WTC11 (cell line): ENCODE data around the gene ANXA2. TPM values are rescaled to one million over a fixed set of nuclear protein-coding genes. Genes with fewer than 3 reads are reported as not detected.
"Not testable (repeated sequence)": the region's sequence is repeated elsewhere in the genome, so short reads cannot be mapped to it uniquely, and the experiment has no call there.

Experiments used
- ATAC-seq: fragments of 200-7000 bp; cut with Tn5 transposase; 2 replicates; pipeline ENCODE4 v1.10.0; 2021; ENCODE audit warnings: mild to moderate bottlenecking, moderate library complexity
- CTCF ChIA-PET: fragments of 300-600 bp; sonication (Branson Sonifier 250); formaldehyde crosslinking; loops from one replicate; lab custom pipeline; 2021; ENCODE audit warnings: antibody characterized with exemption; lab: Charles Lee
- POLR2A ChIA-PET: fragments of 350-600 bp; sonication (Branson Sonifier 250); formaldehyde crosslinking; loops from one replicate; lab custom pipeline; 2021; ENCODE audit warnings: antibody characterized with exemption; lab: Charles Lee
- DNase-seq: peaks from one replicate; pipeline ENCODE4 v3.0.0; 2021; ENCODE audit warnings: low spot score
- H3K27ac Mint-ChIP-seq: 2 replicates; pipeline ENCODE4 v1.8.0; 2021; ENCODE audit warnings: mixed read lengths
- H3K27me3 Mint-ChIP-seq: 2 replicates; pipeline ENCODE4 v1.8.0; 2021; ENCODE audit warnings: low read depth, mild to moderate bottlenecking, moderate library complexity, mixed read lengths
- H3K36me3 Mint-ChIP-seq: 2 replicates; pipeline ENCODE4 v1.8.0; 2021; ENCODE audit warnings: mixed read lengths
- H3K4me1 Mint-ChIP-seq: 2 replicates; pipeline ENCODE4 v1.8.0; 2022; ENCODE audit warnings: mixed read lengths
- H3K4me3 Mint-ChIP-seq: 2 replicates; pipeline ENCODE4 v1.8.0; 2021; ENCODE audit warnings: mild to moderate bottlenecking, moderate library complexity, mixed read lengths
- H3K9me3 Mint-ChIP-seq: 2 replicates; pipeline ENCODE4 v1.8.0; 2021; ENCODE audit warnings: mixed read lengths
- EMX1 ChIP-seq: fragments of 250-450 bp; sonication (Bioruptor Pico); IDR thresholded peaks from 2 replicates; pipeline ENCODE4 v1.8.0; 2021; ENCODE audit warnings: mild to moderate bottlenecking
- GABPB1 ChIP-seq: sonication (generic); formaldehyde crosslinking; IDR thresholded peaks from 2 replicates; pipeline ENCODE4 v1.8.1; 2023; ENCODE audit warnings: mild to moderate bottlenecking, missing genetic modification reagents
- MXD4 ChIP-seq: fragments of 250-450 bp; sonication (Bioruptor Pico); IDR thresholded peaks from 2 replicates; pipeline ENCODE4 v1.8.0; 2021; ENCODE audit warnings: mild to moderate bottlenecking, moderate library complexity, borderline replicate concordance
- NFATC4 ChIP-seq: fragments of 250-450 bp; sonication (Bioruptor Pico); IDR thresholded peaks from 2 replicates; pipeline ENCODE4 v1.9.0; 2021; ENCODE audit warnings: mild to moderate bottlenecking
- SOX15 ChIP-seq: fragments of 250-450 bp; sonication (Bioruptor Pico); IDR thresholded peaks from 2 replicates; pipeline ENCODE4 v1.9.0; 2021; ENCODE audit warnings: mild to moderate bottlenecking
- SP1 ChIP-seq: sonication (generic); formaldehyde crosslinking; conservative IDR thresholded peaks from 2 replicates; pipeline ENCODE4 v1.8.1; 2022; ENCODE audit warnings: missing genetic modification reagents
- TEAD1 ChIP-seq: sonication (generic); formaldehyde crosslinking; IDR thresholded peaks from 2 replicates; pipeline ENCODE4 v1.8.0; 2022; ENCODE audit warnings: mild to moderate bottlenecking, missing genetic modification reagents
- TP53 ChIP-seq: sonication (generic); formaldehyde crosslinking; IDR thresholded peaks from 2 replicates; pipeline ENCODE4 v1.8.1; 2023; ENCODE audit warnings: mild to moderate bottlenecking, missing genetic modification reagents
- ZNF317 ChIP-seq: sonication (generic); formaldehyde crosslinking; IDR thresholded peaks from 2 replicates; pipeline ENCODE4 v1.8.1; 2023; ENCODE audit warnings: low read depth, mild to moderate bottlenecking, moderate library complexity, missing genetic modification reagents, borderline replicate concordance
- total RNA-seq: library from RNA; stranded (reverse); gene quantifications from 3 replicates; pipeline ENCODE4 v1.2.3, GENCODE V29; 2021
- TF ChIP-seq, protein P1 (sequence below): sonication (generic); formaldehyde crosslinking; IDR thresholded peaks from 2 replicates; pipeline ENCODE4 v1.8.1; 2022; ENCODE audit warnings: low read depth, mild to moderate bottlenecking, moderate library complexity, missing genetic modification reagents, borderline replicate concordance
- TF ChIP-seq, protein P2 (sequence below): sonication (generic); formaldehyde crosslinking; conservative IDR thresholded peaks from 2 replicates; pipeline ENCODE4 v1.8.1; 2022; ENCODE audit warnings: mild to moderate bottlenecking, missing genetic modification reagents
- TF ChIP-seq, protein P3 (sequence below): sonication (generic); formaldehyde crosslinking; conservative IDR thresholded peaks from 2 replicates; pipeline ENCODE4 v1.8.1; 2023; ENCODE audit warnings: mild to moderate bottlenecking, low read depth, missing genetic modification reagents, moderate library complexity
- TF ChIP-seq, protein P4 (sequence below): sonication (generic); formaldehyde crosslinking; IDR thresholded peaks from 2 replicates; pipeline ENCODE4 v1.8.0; 2023; ENCODE audit warnings: missing genetic modification reagents, mild to moderate bottlenecking, borderline replicate concordance

ANXA2 gene
- total RNA-seq, 1 experiment from 2014 or later = 152 TPM

DNA sequence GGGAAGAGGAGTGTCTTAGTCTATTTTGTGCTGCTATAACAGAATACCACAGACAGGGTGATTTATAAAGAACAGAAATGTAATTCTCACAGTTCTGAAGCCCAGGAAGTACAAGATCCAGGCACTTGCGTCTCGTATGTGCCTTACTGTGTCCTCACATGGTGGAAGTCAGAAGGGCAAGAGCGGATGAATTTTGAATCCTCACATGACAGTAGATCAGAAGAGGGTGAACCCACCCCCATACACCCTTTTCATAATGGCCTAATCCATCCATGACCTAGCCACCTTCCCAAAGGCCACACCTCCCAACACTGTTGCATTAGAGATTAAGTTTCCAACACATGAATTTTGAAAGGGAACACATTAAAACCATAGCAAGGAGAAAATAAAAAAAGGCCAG lies 18.7 kb upstream of the ANXA2 start:
- POLR2A ChIA-PET = no interaction called here
- no peak for DNase-seq
- no peak overlapping the region for H3K4me3 Mint-ChIP-seq
- H3K27me3 Mint-ChIP-seq = no peaks in the 10 kb centered on the region
- H3K9me3 Mint-ChIP-seq = no peaks in the 10 kb centered on the region
- H3K27ac Mint-ChIP-seq = no peak overlapping the region
- TF ChIP-seq, protein P1, sequence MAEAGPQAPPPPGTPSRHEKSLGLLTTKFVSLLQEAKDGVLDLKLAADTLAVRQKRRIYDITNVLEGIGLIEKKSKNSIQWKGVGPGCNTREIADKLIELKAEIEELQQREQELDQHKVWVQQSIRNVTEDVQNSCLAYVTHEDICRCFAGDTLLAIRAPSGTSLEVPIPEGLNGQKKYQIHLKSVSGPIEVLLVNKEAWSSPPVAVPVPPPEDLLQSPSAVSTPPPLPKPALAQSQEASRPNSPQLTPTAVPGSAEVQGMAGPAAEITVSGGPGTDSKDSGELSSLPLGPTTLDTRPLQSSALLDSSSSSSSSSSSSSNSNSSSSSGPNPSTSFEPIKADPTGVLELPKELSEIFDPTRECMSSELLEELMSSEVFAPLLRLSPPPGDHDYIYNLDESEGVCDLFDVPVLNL (CRISPR knock-in tag) = no peak
- no peak for TF ChIP-seq NFATC4 (CRISPR knock-in tag)
- TF ChIP-seq, all 79 proteins: peak for 0
- no peaks in the 10 kb centered on the region for H3K36me3 Mint-ChIP-seq
- H3K4me1 Mint-ChIP-seq = peaks cover 7% of the 10 kb centered on the region
- ATAC-seq = no peak
- CTCF ChIA-PET = no interaction called here

DNA sequence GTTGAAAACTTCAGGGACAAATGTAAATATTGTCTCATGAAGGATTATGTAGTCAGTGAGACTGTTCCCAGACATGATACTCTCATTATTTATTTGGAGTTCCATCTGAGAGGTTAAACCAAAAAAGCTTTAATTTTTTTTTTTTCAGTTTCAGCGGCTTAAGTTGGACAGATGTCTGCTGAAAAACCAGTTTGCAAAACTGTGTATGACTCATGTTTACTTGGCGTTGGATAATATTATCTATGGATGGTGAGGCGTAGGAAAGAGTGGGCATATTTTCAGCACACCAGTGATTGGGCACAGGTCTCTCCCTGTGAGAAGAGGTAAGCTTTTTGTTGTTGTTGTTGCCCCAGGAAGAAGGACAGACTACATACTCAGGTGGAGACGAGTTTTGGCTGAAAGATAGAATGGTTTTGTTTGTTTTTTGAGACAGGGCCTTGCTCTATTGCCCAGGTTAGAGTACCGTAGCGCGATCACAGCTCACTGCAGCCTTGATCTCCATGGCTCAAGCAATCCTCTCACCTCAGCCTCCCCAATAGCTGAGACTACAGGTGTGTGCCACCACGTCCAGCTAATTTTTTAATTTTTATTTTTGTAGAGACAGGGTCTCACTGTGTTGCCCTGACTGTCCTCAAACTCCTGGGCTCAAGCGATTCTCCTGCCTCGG lies 16.4 kb upstream of the ANXA2 start:
- no peak overlapping the region for H3K27ac Mint-ChIP-seq
- no peaks in the 10 kb centered on the region for H3K36me3 Mint-ChIP-seq
- no peaks in the 10 kb centered on the region for H3K27me3 Mint-ChIP-seq
- no peak overlapping the region for H3K4me3 Mint-ChIP-seq
- CTCF ChIA-PET = no interaction called here
- TF ChIP-seq, protein P2, sequence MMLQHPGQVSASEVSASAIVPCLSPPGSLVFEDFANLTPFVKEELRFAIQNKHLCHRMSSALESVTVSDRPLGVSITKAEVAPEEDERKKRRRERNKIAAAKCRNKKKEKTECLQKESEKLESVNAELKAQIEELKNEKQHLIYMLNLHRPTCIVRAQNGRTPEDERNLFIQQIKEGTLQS (CRISPR knock-in tag) = no peak
- TF ChIP-seq ZNF317 (CRISPR knock-in tag) = 0 out of 2 replicates have a peak, but pooled peaks have one; percentile 40
- TF ChIP-seq, all 79 proteins: peak for 1
- POLR2A ChIA-PET = no interaction called here
- Mint-ChIP-seq H3K4me1 (peaks cover 7% of the 10 kb centered on the region), H3K9me3 (no peaks in the 10 kb centered on the region)
- DNase-seq (no peak), ATAC-seq (no peak)

DNA sequence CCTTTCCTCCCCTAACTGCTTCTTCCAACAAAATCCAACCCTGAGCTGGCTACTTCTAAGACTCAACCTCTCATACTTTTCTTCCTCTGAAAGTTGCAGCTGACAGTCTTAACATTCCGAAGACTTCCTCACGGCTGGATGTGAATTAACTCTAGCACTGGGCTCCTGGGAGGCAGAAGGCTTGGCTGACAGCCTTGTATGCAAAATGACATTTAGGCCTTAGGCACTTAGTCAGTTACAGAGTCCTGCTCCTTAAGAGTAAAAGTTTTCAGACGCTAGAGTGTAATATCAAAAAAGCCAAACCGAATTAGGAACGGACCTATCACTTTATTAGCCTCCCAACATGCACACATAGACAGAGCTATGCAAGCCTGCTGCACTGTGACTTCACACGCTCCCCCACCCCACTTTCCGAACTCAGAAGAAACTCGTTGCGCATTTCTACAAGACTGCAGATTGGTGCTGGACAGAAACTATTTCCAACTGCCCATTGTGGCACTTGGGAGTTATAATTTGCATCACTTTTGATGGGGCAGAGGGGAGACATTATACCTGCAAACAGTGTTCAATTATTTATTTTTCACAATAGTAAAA lies 15.5 kb upstream of the ANXA2 start:
- Mint-ChIP-seq H3K27me3 (no peaks in the 10 kb centered on the region), H3K4me3 (no peak overlapping the region), H3K4me1 (peaks cover 7% of the 10 kb centered on the region), H3K27ac (0 out of 2 replicates have a peak overlapping the region, but pooled peaks have one; percentile 11), H3K9me3 (no peaks in the 10 kb centered on the region), H3K36me3 (no peaks in the 10 kb centered on the region)
- ATAC-seq (peak; percentile 34; the same call in 1 of the 2 replicates), DNase-seq (no peak)
- ChIA-PET POLR2A (no interaction called here), CTCF (interaction anchor here (0.9 kb wide), 1 partner anchor 12 kb away, joined by 3 read pairs; no protein-coding TSS in a partner anchor)
- TF ChIP-seq TP53 (CRISPR knock-in tag) (no peak), TEAD1 (CRISPR knock-in tag) (no peak)

DNA sequence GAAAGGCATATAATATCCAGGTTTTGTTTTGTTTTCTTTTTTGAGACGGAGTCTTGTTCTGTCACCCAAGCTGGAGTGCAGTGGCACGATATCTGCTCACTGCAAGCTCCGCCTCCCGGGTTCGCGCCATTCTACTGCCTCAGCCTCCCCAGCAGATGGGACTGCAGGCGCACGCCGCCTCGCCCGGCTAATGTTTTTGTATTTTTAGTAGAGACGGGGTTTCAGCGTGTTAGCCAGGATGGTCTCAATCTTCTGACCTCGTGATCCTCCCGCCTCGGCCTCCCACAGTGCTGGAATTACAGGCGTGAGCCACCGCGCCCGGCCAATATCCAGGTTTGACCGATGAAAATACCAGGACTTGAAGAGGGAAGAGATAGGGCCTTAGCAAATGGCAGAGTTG lies 15.0 kb upstream of the ANXA2 start:
- CTCF ChIA-PET = interaction anchor here (0.9 kb wide), 1 partner anchor 12 kb away, joined by 3 read pairs; no protein-coding TSS in a partner anchor
- H3K4me1 Mint-ChIP-seq, H3K9me3 Mint-ChIP-seq, H3K36me3 Mint-ChIP-seq, DNase-seq, H3K27me3 Mint-ChIP-seq, ATAC-seq, H3K4me3 Mint-ChIP-seq, H3K27ac Mint-ChIP-seq, POLR2A ChIA-PET: not testable (repeated sequence)

DNA sequence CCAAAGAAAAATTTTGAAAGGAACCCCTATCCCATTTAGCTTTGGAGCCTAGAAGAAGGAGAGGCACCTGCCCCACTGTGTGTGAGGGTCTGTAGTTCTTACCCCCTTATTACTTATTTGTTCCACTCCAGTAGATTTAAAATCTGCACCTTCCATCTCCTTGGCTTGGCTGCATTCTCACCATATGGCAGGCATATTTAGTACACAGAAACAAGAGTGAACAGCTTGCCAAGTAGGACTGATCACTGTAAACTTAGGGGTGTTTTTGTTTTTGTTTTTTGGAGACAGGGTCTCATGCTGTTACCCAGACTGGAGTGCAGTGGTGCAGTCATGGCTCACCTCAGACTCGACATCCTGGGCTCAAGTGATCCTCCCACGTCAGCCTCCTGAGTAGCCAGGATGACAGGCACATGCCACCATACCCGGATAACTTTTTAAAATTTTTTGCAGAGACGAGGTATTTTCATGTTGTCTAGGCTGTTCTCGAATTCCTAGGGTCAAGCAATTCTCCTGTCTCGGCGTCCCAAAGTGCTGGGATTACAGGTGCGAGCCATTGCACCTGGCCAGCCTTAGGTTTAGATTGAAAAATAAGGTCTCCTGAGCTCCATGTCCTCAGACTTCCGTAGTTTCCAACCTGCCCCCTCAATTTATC lies 14.1 kb upstream of the ANXA2 start:
- ChIA-PET CTCF (no interaction called here), POLR2A (interaction anchor here (1.1 kb wide), 1 partner anchor 14 kb away, joined by 3 read pairs; the partner anchor contains the start of gene ANXA2)
- peaks cover 7% of the 10 kb centered on the region for H3K4me1 Mint-ChIP-seq
- H3K36me3 Mint-ChIP-seq = no peaks in the 10 kb centered on the region
- H3K4me3 Mint-ChIP-seq = no peak overlapping the region
- DNase-seq (no peak), ATAC-seq (no peak)
- H3K27me3 Mint-ChIP-seq = no peaks in the 10 kb centered on the region
- no peak overlapping the region for H3K27ac Mint-ChIP-seq
- H3K9me3 Mint-ChIP-seq = no peaks in the 10 kb centered on the region
- no peak for TF ChIP-seq MXD4 (CRISPR knock-in tag)
- TF ChIP-seq TEAD1 (CRISPR knock-in tag) = no peak
- no peak for TF ChIP-seq EMX1 (CRISPR knock-in tag)
- TF ChIP-seq NFATC4 (CRISPR knock-in tag) = no peak
- TF ChIP-seq SP1 = no peak
- no peak for TF ChIP-seq GABPB1 (CRISPR knock-in tag)
- TF ChIP-seq, protein P3, sequence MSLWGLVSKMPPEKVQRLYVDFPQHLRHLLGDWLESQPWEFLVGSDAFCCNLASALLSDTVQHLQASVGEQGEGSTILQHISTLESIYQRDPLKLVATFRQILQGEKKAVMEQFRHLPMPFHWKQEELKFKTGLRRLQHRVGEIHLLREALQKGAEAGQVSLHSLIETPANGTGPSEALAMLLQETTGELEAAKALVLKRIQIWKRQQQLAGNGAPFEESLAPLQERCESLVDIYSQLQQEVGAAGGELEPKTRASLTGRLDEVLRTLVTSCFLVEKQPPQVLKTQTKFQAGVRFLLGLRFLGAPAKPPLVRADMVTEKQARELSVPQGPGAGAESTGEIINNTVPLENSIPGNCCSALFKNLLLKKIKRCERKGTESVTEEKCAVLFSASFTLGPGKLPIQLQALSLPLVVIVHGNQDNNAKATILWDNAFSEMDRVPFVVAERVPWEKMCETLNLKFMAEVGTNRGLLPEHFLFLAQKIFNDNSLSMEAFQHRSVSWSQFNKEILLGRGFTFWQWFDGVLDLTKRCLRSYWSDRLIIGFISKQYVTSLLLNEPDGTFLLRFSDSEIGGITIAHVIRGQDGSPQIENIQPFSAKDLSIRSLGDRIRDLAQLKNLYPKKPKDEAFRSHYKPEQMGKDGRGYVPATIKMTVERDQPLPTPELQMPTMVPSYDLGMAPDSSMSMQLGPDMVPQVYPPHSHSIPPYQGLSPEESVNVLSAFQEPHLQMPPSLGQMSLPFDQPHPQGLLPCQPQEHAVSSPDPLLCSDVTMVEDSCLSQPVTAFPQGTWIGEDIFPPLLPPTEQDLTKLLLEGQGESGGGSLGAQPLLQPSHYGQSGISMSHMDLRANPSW (CRISPR knock-in tag) = no peak
- TF ChIP-seq SOX15 (CRISPR knock-in tag) = no peak
- TF ChIP-seq, protein P4, sequence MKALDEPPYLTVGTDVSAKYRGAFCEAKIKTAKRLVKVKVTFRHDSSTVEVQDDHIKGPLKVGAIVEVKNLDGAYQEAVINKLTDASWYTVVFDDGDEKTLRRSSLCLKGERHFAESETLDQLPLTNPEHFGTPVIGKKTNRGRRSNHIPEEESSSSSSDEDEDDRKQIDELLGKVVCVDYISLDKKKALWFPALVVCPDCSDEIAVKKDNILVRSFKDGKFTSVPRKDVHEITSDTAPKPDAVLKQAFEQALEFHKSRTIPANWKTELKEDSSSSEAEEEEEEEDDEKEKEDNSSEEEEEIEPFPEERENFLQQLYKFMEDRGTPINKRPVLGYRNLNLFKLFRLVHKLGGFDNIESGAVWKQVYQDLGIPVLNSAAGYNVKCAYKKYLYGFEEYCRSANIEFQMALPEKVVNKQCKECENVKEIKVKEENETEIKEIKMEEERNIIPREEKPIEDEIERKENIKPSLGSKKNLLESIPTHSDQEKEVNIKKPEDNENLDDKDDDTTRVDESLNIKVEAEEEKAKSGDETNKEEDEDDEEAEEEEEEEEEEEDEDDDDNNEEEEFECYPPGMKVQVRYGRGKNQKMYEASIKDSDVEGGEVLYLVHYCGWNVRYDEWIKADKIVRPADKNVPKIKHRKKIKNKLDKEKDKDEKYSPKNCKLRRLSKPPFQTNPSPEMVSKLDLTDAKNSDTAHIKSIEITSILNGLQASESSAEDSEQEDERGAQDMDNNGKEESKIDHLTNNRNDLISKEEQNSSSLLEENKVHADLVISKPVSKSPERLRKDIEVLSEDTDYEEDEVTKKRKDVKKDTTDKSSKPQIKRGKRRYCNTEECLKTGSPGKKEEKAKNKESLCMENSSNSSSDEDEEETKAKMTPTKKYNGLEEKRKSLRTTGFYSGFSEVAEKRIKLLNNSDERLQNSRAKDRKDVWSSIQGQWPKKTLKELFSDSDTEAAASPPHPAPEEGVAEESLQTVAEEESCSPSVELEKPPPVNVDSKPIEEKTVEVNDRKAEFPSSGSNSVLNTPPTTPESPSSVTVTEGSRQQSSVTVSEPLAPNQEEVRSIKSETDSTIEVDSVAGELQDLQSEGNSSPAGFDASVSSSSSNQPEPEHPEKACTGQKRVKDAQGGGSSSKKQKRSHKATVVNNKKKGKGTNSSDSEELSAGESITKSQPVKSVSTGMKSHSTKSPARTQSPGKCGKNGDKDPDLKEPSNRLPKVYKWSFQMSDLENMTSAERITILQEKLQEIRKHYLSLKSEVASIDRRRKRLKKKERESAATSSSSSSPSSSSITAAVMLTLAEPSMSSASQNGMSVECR = no peak
